HepG2 (cell line): ENCODE measurements around the gene ST6GALNAC2. TPM values are rescaled to one million over a fixed set of nuclear protein-coding genes. Genes with fewer than 3 reads are reported as not detected.

ENCODE experiments used
- FOXA1 ChIP-seq, 2 experiments: fragments of 450-650 bp in 1 of 2; sonication (generic) in 1 of 2; formaldehyde crosslinking in 1 of 2; IDR thresholded peaks; 2 replicates each; pipeline versions ENCODE4 v1.4.0 to v1.6.1; 2016 to 2020; ENCODE audit warnings: missing genetic modification reagents in 1 of 2
- MED8 ChIP-seq: sonication (generic); formaldehyde crosslinking; IDR thresholded peaks from 2 replicates; pipeline ENCODE4 v1.8.1; 2023; ENCODE audit warnings: mild to moderate bottlenecking, missing genetic modification reagents; ENCODE audit not compliant: insufficient replicate concordance
- RNF2 ChIP-seq: fragments of 450-650 bp; conservative IDR thresholded peaks from 2 replicates; pipeline ENCODE4 v1.6.1; 2016; ENCODE audit warnings: low read depth
- RXRA ChIP-seq: sonication (generic); formaldehyde crosslinking; IDR thresholded peaks from 2 replicates; pipeline ENCODE4 v1.5.1; 2020; ENCODE audit warnings: missing genetic modification reagents
- THAP8 ChIP-seq: sonication (generic); formaldehyde crosslinking; IDR thresholded peaks from 2 replicates; pipeline ENCODE4 v1.5.1; 2020; ENCODE audit warnings: missing genetic modification reagents, mild to moderate bottlenecking, borderline replicate concordance
- ZBTB44 ChIP-seq: sonication (generic); formaldehyde crosslinking; IDR thresholded peaks from 2 replicates; pipeline ENCODE4 v1.4.0; 2020; ENCODE audit warnings: missing genetic modification reagents
- ZNF552 ChIP-seq: sonication (generic); formaldehyde crosslinking; IDR thresholded peaks from 2 replicates; pipeline ENCODE4 v1.9.0; 2022; ENCODE audit warnings: missing genetic modification reagents, mild to moderate bottlenecking, borderline replicate concordance
- ZNF672 ChIP-seq: sonication (generic); formaldehyde crosslinking; IDR thresholded peaks from 2 replicates; pipeline ENCODE4 v1.8.1; 2022; ENCODE audit warnings: missing genetic modification reagents
- ZNF790 ChIP-seq: sonication (generic); formaldehyde crosslinking; IDR thresholded peaks from 2 replicates; pipeline ENCODE4 v1.8.0; 2022; ENCODE audit warnings: missing genetic modification reagents, mild to moderate bottlenecking, borderline replicate concordance
- polyA plus RNA-seq, 8 experiments: library from polyadenylated mRNA; depleted of rRNA in 3 of 8; stranded (reverse) in 7 of 8; unstranded in 1 of 8; fragments of >200 nt; fragmentation: Illumina TruSeq in 4 of 8; extraction: Trizol in 4 of 8; gene quantifications; 2 replicates each; pipeline versions ENCODE4 v1.2.1 to v1.2.3, GENCODE V29; 2011 to 2016; ENCODE audit warnings: low read depth in 4 of 8, missing spikeins in 1 of 8, mixed read lengths in 1 of 8; ENCODE audit not compliant: insufficient read depth in 1 of 8
- total RNA-seq, 5 experiments: library from RNA; depleted of rRNA; stranded (reverse); fragments of >200 nt; fragmentation: Illumina TruSeq; extraction: Trizol; gene quantifications; 2 replicates each; pipeline ENCODE4 v1.2.3, GENCODE V29; 2016; ENCODE audit warnings: low read depth in 1 of 5
- TF ChIP-seq, protein P1 (sequence below): IDR thresholded peaks from 2 replicates; pipeline ENCODE4 v1.6.1; 2012; ENCODE audit warnings: low read depth, low read length, improper control_type of control experiment
- TF ChIP-seq, protein P2 (sequence below): sonication (generic); formaldehyde crosslinking; IDR thresholded peaks from 2 replicates; pipeline ENCODE4 v1.9.0; 2021; ENCODE audit warnings: mild to moderate bottlenecking, missing genetic modification reagents
- TF ChIP-seq, protein P3 (sequence below): sonication (generic); formaldehyde crosslinking; IDR thresholded peaks from 2 replicates; pipeline ENCODE4 v1.5.1; 2020; ENCODE audit warnings: mild to moderate bottlenecking, missing genetic modification reagents
- TF ChIP-seq, protein P4 (sequence below): sonication (generic); formaldehyde crosslinking; IDR thresholded peaks from 2 replicates; pipeline ENCODE4 v1.4.0; 2020; ENCODE audit warnings: mild to moderate bottlenecking, missing genetic modification reagents

ST6GALNAC2 gene
- total and polyA plus RNA-seq, 2 of the 13 experiments (the other 11 are each of a cell fraction or from before 2014, with no cell fraction given): 0.12 to 0.49 TPM

- TF ChIP-seq FOXA1 (IDR thresholded peaks at IDR 0.05): peak; percentile 41; the same call in 1 of the 2 replicates
- no peak for TF ChIP-seq FOXA1 (CRISPR knock-in tag; IDR thresholded peaks at IDR 0.05)
- no peak for TF ChIP-seq MED8
- TF ChIP-seq THAP8: no peak
- TF ChIP-seq, protein P1, sequence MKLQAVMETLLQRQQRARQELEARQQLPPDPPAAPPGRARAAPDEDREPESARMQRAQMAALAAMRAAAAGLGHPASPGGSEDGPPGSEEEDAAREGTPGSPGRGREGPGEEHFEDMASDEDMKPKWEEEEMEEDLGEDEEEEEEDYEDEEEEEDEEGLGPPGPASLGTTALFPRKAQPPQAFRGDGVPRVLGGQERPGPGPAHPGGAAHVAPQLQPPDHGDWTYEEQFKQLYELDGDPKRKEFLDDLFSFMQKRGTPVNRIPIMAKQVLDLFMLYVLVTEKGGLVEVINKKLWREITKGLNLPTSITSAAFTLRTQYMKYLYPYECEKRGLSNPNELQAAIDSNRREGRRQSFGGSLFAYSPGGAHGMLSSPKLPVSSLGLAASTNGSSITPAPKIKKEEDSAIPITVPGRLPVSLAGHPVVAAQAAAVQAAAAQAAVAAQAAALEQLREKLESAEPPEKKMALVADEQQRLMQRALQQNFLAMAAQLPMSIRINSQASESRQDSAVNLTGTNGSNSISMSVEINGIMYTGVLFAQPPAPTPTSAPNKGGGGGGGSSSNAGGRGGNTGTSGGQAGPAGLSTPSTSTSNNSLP: no peak
- TF ChIP-seq ZNF552: no peak
- TF ChIP-seq, protein P2, sequence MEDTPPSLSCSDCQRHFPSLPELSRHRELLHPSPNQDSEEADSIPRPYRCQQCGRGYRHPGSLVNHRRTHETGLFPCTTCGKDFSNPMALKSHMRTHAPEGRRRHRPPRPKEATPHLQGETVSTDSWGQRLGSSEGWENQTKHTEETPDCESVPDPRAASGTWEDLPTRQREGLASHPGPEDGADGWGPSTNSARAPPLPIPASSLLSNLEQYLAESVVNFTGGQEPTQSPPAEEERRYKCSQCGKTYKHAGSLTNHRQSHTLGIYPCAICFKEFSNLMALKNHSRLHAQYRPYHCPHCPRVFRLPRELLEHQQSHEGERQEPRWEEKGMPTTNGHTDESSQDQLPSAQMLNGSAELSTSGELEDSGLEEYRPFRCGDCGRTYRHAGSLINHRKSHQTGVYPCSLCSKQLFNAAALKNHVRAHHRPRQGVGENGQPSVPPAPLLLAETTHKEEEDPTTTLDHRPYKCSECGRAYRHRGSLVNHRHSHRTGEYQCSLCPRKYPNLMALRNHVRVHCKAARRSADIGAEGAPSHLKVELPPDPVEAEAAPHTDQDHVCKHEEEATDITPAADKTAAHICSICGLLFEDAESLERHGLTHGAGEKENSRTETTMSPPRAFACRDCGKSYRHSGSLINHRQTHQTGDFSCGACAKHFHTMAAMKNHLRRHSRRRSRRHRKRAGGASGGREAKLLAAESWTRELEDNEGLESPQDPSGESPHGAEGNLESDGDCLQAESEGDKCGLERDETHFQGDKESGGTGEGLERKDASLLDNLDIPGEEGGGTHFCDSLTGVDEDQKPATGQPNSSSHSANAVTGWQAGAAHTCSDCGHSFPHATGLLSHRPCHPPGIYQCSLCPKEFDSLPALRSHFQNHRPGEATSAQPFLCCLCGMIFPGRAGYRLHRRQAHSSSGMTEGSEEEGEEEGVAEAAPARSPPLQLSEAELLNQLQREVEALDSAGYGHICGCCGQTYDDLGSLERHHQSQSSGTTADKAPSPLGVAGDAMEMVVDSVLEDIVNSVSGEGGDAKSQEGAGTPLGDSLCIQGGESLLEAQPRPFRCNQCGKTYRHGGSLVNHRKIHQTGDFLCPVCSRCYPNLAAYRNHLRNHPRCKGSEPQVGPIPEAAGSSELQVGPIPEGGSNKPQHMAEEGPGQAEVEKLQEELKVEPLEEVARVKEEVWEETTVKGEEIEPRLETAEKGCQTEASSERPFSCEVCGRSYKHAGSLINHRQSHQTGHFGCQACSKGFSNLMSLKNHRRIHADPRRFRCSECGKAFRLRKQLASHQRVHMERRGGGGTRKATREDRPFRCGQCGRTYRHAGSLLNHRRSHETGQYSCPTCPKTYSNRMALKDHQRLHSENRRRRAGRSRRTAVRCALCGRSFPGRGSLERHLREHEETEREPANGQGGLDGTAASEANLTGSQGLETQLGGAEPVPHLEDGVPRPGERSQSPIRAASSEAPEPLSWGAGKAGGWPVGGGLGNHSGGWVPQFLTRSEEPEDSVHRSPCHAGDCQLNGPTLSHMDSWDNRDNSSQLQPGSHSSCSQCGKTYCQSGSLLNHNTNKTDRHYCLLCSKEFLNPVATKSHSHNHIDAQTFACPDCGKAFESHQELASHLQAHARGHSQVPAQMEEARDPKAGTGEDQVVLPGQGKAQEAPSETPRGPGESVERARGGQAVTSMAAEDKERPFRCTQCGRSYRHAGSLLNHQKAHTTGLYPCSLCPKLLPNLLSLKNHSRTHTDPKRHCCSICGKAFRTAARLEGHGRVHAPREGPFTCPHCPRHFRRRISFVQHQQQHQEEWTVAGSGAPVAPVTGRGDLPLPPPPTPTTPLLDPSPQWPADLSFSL (CRISPR knock-in tag): peak; percentile 95
- TF ChIP-seq, protein P3, sequence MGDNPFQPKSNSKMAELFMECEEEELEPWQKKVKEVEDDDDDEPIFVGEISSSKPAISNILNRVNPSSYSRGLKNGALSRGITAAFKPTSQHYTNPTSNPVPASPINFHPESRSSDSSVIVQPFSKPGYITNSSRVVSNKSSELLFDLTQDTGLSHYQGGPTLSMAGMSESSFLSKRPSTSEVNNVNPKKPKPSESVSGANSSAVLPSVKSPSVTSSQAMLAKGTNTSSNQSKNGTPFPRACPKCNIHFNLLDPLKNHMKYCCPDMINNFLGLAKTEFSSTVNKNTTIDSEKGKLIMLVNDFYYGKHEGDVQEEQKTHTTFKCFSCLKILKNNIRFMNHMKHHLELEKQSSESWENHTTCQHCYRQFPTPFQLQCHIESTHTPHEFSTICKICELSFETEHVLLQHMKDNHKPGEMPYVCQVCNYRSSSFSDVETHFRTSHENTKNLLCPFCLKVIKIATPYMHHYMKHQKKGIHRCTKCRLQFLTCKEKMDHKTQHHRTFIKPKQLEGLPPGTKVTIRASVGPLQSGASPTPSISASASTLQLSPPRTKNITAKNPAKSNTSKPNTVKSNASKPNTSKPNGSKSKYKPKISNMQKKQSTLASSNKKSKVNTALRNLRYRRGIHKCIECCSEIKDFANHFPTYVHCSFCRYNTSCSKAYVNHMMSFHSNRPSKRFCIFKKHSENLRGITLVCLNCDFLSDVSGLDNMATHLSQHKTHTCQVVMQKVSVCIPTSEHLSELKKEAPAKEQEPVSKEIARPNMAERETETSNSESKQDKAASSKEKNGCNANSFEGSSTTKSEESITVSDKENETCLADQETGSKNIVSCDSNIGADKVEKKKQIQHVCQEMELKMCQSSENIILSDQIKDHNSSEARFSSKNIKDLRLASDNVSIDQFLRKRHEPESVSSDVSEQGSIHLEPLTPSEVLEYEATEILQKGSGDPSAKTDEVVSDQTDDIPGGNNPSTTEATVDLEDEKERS: no peak
- no peak for TF ChIP-seq RXRA
- no peak for TF ChIP-seq ZNF790 (CRISPR knock-in tag)
- TF ChIP-seq ZBTB44 (CRISPR knock-in tag): no peak
- TF ChIP-seq ZNF672 (CRISPR knock-in tag): peak; percentile 37; the same call in 1 of the 2 replicates
- TF ChIP-seq RNF2: no peak
- TF ChIP-seq, protein P4, sequence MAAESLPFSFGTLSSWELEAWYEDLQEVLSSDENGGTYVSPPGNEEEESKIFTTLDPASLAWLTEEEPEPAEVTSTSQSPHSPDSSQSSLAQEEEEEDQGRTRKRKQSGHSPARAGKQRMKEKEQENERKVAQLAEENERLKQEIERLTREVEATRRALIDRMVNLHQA (CRISPR knock-in tag): no peak
Observed at GRCh38 chr17:76547642-76548202, 37.9 kb downstream of the ST6GALNAC2 start (continued).
